WERI-Rb-1 (cell line): ENCODE measurements around the gene PRMT7.

ENCODE experiments used
- DNase-seq: peaks from one replicate; pipeline ENCODE4 v3.0.0-alpha.2; 2020
- H3K27ac ChIP-seq: fragments of 250-450 bp; sonication (Bioruptor Pico); 2 replicates; pipeline ENCODE4 v1.5.1; 2020; ENCODE audit warnings: mild to moderate bottlenecking, moderate library complexity
- H3K27me3 ChIP-seq: fragments of 250-450 bp; sonication (Bioruptor Pico); 2 replicates; pipeline ENCODE4 v1.5.1; 2021; ENCODE audit warnings: mild to moderate bottlenecking, low read depth, moderate library complexity; ENCODE audit not compliant: insufficient read depth, severe bottlenecking
- H3K36me3 ChIP-seq: fragments of 250-450 bp; sonication (Bioruptor Pico); 2 replicates; pipeline ENCODE4 v1.5.1; 2020; ENCODE audit warnings: mild to moderate bottlenecking, moderate library complexity
- H3K4me3 ChIP-seq: 2 replicates; pipeline ENCODE4 v1.5.1; 2011; ENCODE audit warnings: low read depth, mild to moderate bottlenecking, control low read depth, low read length
- H3K9me3 ChIP-seq: fragments of 250-450 bp; sonication (Bioruptor Pico); 2 replicates; pipeline ENCODE4 v1.5.1; 2021; ENCODE audit warnings: mild to moderate bottlenecking, moderate library complexity; ENCODE audit not compliant: severe bottlenecking
- CTCF ChIP-seq: IDR thresholded peaks from 2 replicates; pipeline ENCODE4 v1.5.1; 2011; ENCODE audit warnings: low read depth, mild to moderate bottlenecking, control low read depth, inconsistent platforms, low read length

PRMT7 gene

GRCh38 chr16:68310774-68311511, at the start of gene PRMT7, which contains the start of gene SLC7A6OS:
TSS of gene PRMT7 (plus strand) at chr16:68311019. CDS start at chr16:68315980, 4,961 bp downstream.
TSS of gene SLC7A6OS (minus strand) at chr16:68310946. CDS start at chr16:68310926, 20 bp downstream.
- Histone ChIP-seq H3K27me3 (no peaks in the 10 kb centered on the region), H3K27ac (peak within 1 kb of the TSS; percentile 89), H3K9me3 (no peaks in the 10 kb centered on the region), H3K4me3 (peak within 1 kb of the TSS; percentile 98), H3K36me3 (peaks cover 33% of the 10 kb centered on the region)
- DNase-seq: peak; percentile 93
- no peak for TF ChIP-seq CTCF

GRCh38 chr16:68263559-68264127, 47.2 kb upstream of the PRMT7 start:
- Histone ChIP-seq H3K36me3 (no peaks in the 10 kb centered on the region; the same call in none of the 2 replicates), H3K27ac (peak overlapping the region; percentile 68), H3K4me3 (peak overlapping the region; percentile 85), H3K9me3 (no peaks in the 10 kb centered on the region), H3K27me3 (no peaks in the 10 kb centered on the region)
- TF ChIP-seq CTCF: no peak
- DNase-seq: no peak

GRCh38 chr16:68264128-68265077, 46.4 kb upstream of the PRMT7 start, which contains the start of gene SLC7A6:
TSS of gene SLC7A6 (plus strand) at chr16:68264526. CDS start at chr16:68274727, 10,201 bp downstream.
- H3K27ac ChIP-seq: peak within 1 kb of the TSS; percentile 68
- DNase-seq: peak; percentile 84

GRCh38 chr16:68265078-68265920, 45.5 kb upstream of the PRMT7 start:
- TF ChIP-seq CTCF: no peak
- no peak for DNase-seq
- peak overlapping the region; percentile 68 for H3K27ac ChIP-seq

More at GRCh38 chr16:68264128-68265077, 46.4 kb upstream of the PRMT7 start, which contains the start of gene SLC7A6:
- no peaks in the 10 kb centered on the region; the same call in none of the 2 replicates for H3K36me3 ChIP-seq
- no peaks in the 10 kb centered on the region for H3K27me3 ChIP-seq
- H3K9me3 ChIP-seq: no peaks in the 10 kb centered on the region
- H3K4me3 ChIP-seq: peak within 1 kb of the TSS; percentile 85
- peak; percentile 85 for TF ChIP-seq CTCF

More at GRCh38 chr16:68265078-68265920, 45.5 kb upstream of the PRMT7 start:
- Histone ChIP-seq H3K4me3 (peak overlapping the region; percentile 85), H3K9me3 (no peaks in the 10 kb centered on the region), H3K36me3 (no peaks in the 10 kb centered on the region), H3K27me3 (no peaks in the 10 kb centered on the region)
